ENCODE data around the gene FBXL7. TPM values are rescaled to one million over a fixed set of nuclear protein-coding genes. Genes with fewer than 3 reads are reported as not detected.

FBXL7 gene
- total and polyA plus RNA-seq, 2 of the 8 experiments (the other 6 are each of a cell fraction or from before 2014, with no cell fraction given), result 17.7 to 17.8 TPM

GRCh38 chr5:15768936-15769335, 269.0 kb downstream of the FBXL7 start (continued):
- TF ChIP-seq CTCF (IDR thresholded peaks at IDR 0.05; ENCODE audit: control extremely low read depth in 1 of 3, insufficient read depth in 1 of 3, low read depth in 1 of 3, low read length in 3 of 3), result peak in 2 of 3 experiments; percentile 9 to 22; a peak in 2 of 4 replicates
- TF ChIP-seq CHD2 (IDR thresholded peaks at IDR 0.05; ENCODE audit: low read length), result no peak
- no peak for TF ChIP-seq NRF1 (IDR thresholded peaks at IDR 0.05; ENCODE audit: low read depth, low read length)

Data from H1 (cell line).